Right ventricle myocardium inferior (tissue), 1 donor: Measurements from ENCODE around the gene TEX14. TPM values are rescaled to one million over a fixed set of nuclear protein-coding genes. Genes with fewer than 3 reads are reported as not detected.
"Not testable (repeated sequence)": the region's sequence is repeated elsewhere in the genome, so short reads cannot be mapped to it uniquely, and the experiment has no call there.

Experiments used
- ATAC-seq: fragments of 200-7000 bp; cut with Tn5 transposase; one replicate; pipeline ENCODE4 v1.9.1; 2020; ENCODE audit warnings: mild to moderate bottlenecking, moderate library complexity
- DNase-seq: peaks from one replicate; pipeline ENCODE4 v3.0.0; 2021; ENCODE audit errors: missing footprints
- intact Hi-C: fragments of 100-400 bp; cut with DNase I; formaldehyde crosslinking; loops from one replicate; pipeline ENCODE4 v1.11.0; 2022
- total RNA-seq: library from RNA; stranded (reverse); fragmentation: NEBNext Ultra II Directional; extraction: Animal tissue kit (Norgen Biotek cat#: 25700); gene quantifications from one replicate; pipeline ENCODE4 v1.2.1, GENCODE V29; 2021
- donor health status: DM: no; HTN: yes; CAD: no; lungs with severe emphysema.

Gene TEX14
- total RNA-seq, 1 donor from 2014 or later = 0.30 TPM

- ATAC-seq (peak; percentile 99), DNase-seq (peak; percentile 94)
- intact Hi-C loops = loop anchor here (1.0 kb wide), 1 partner anchor 174 kb away; no protein-coding TSS in a partner anchor
Observed at GRCh38 chr17:58692239-58693055, 602 bp upstream of the TEX14 start, which contains the start of gene RAD51C. Gene RAD51C (plus strand): TSS chr17:58692602. CDS start chr17:58692644, 42 bp downstream.

- DNase-seq, ATAC-seq, intact Hi-C loops: not testable (repeated sequence)
Observed at GRCh38 chr17:58690033-58690432, 1.8 kb downstream of the TEX14 start.

DNA sequence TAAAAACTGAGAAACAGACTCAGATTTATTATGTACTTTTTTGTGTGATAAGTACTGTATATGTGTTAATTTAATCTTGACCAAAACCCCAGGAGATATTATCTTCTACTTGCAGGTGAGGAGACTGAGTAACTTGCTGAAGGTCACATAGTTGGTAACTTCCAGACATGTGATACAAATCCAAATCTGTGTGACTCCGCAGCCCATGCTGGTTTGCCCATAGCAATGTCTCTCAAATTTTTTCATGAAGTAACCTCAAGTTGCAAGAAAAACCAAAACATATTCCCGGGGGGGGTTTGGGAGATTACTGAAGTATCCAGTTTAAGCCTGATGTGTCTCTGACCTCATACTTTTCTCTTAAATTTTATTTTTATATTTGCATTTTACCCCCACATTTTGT lies 3.3 kb downstream of the TEX14 start:
- no peak for DNase-seq
- ATAC-seq = no peak
- intact Hi-C loops = no loop called here

- DNase-seq = no peak
- intact Hi-C loops = no loop called here
- no peak for ATAC-seq
Observed at GRCh38 chr17:58686980-58687379, 4.9 kb downstream of the TEX14 start.

- ATAC-seq, intact Hi-C loops, DNase-seq: not testable (repeated sequence)
Observed at GRCh38 chr17:58684462-58684861, 7.4 kb downstream of the TEX14 start.

GRCh38 chr17:58684003-58684402 lies 7.8 kb downstream of the TEX14 start:
- no peak for ATAC-seq
- no peak for DNase-seq
- intact Hi-C loops = no loop called here

DNA sequence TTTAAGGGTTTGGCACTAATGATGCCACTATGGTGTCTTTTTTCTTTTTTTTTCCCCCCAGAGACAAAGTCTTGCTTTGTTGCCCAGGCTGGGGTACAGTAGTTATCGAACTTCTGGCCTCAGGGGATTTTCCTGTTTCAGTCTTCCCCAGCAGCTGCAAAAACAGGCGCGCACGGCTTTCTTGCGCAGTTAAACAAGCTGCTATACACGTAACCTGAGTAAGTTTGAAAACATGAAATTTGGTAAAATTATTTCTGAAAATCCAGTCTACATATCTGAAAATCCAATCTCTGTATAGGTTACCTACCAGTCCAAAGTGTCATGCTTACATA lies 11.8 kb downstream of the TEX14 start:
- DNase-seq = no peak
- intact Hi-C loops = no loop called here
- no peak for ATAC-seq

DNA sequence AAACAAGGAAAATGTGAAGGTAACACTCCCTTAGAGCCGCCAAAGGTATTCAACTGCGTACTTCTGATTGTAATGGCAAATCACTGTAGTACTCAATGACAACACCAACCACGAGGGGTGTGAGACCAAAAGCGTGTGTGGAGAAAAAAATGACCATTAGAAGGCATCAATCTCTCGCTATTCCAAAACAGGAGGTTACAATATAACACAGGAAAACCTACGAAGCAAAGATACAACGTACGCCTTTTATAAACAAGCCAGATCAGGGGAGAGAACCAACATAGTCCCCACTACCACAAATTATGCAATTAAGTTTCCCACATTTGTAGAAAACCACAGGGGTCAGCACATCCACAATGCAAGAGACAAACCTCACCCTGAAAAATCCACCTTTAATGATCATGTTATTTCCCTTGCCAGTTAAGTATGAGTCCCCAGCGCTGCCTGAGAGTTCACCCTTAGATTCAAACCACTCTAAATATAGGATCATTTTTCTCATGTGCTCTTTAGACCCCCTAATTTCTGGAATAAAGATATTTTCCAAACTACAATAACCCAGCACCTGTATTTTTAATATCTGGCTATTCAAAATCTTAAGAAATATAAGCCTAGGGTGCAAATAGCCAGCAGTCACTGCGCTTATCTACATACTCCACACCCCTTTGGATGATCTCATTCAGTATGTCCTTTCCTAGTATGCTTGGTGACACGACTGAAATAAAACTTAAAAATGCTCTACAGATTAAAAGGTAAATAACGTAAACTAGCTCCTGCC lies 12.4 kb downstream of the TEX14 start:
- DNase-seq = no peak
- intact Hi-C loops = no loop called here
- peak; percentile 54 for ATAC-seq

DNA sequence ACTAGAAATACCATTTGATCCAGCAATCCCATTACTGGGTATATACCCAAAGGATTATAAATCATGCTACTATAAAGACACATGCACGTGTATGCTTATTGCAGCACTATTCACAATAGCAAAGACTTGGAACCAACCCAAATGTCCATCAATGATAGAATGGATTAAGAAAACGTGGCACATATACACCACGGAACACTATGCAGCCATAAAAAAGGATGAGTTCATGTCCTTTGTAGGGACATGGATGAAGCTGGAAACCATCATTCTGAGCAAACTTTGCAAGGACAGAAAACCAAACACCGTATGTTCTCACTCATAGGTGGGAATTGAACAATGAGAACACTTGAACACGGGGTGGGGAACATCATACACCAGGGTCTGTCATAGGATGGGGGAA lies 13.6 kb downstream of the TEX14 start:
- ATAC-seq, intact Hi-C loops, DNase-seq: not testable (repeated sequence)

- DNase-seq (no peak), ATAC-seq (no peak)
Observed at GRCh38 chr17:58677194-58677880, 14.5 kb downstream of the TEX14 start.

DNA sequence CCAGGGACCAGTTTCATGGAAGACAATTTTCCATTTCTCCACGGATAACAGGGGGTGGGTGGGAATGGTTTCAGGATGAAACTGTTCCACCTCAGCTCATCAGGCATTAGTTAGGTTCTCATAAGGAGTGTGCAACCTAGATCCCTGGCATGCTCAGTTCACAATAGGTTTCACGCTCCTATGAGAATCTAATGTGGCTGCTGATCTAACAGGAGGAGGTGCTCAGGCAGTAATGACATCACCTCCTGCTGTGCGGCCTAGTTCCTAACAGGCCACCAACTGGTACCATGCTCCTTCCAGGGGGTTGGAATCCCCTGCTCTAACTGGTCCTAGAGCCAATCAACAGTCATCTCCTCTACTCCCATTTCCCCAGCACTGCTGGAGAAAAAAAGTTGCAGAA lies 19.9 kb downstream of the TEX14 start:
- ATAC-seq (no peak), DNase-seq (no peak)
- intact Hi-C loops = no loop called here

More at GRCh38 chr17:58677194-58677880, 14.5 kb downstream of the TEX14 start:
- intact Hi-C loops = no loop called here

- intact Hi-C loops = no loop called here
- ATAC-seq = no peak
- DNase-seq = no peak
Observed at GRCh38 chr17:58669853-58670252, 22.0 kb downstream of the TEX14 start.

DNA sequence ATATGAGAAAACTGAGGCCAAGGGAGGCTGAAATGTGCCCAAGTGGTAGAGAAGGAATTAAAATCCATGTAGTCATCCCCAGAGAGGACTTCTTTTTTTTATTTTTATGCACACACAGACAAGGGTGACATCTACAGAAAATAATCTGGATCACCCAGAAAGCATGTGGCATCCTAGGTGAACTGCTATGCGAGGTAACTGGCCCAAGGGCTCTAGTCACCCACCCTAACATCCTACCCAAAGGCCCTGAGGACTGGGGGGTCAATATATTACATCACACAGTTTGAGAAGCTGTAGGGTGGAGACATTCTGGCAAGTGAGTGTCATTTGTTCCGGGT lies 23.3 kb downstream of the TEX14 start:
- intact Hi-C loops = no loop called here
- DNase-seq (no peak), ATAC-seq (no peak)

- intact Hi-C loops = no loop called here
- ATAC-seq (no peak), DNase-seq (no peak)
Observed at GRCh38 chr17:58667934-58668597, 23.8 kb downstream of the TEX14 start.

DNA sequence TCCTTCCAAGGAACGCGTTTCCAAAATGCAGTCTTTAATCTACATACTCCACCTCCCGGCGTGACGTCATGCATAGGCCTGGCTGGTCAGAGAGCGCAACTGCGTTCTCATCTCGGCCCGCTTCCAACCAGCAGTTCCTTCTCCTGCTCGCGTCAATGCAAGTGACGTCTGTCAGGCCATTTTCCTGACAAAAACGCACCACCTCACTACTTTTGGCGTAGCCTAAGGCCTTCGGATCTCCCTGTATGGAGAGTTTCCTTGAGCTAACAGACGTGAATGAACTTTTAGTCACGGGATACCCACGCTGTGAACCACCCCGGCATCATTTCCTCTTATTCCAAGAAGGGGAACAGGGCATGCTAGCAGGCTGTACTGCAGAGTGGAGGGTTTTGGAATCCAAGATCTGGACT lies 25.0 kb downstream of the TEX14 start:
- ATAC-seq = peak; percentile 50
- intact Hi-C loops = no loop called here
- peak; percentile 93 for DNase-seq

DNA sequence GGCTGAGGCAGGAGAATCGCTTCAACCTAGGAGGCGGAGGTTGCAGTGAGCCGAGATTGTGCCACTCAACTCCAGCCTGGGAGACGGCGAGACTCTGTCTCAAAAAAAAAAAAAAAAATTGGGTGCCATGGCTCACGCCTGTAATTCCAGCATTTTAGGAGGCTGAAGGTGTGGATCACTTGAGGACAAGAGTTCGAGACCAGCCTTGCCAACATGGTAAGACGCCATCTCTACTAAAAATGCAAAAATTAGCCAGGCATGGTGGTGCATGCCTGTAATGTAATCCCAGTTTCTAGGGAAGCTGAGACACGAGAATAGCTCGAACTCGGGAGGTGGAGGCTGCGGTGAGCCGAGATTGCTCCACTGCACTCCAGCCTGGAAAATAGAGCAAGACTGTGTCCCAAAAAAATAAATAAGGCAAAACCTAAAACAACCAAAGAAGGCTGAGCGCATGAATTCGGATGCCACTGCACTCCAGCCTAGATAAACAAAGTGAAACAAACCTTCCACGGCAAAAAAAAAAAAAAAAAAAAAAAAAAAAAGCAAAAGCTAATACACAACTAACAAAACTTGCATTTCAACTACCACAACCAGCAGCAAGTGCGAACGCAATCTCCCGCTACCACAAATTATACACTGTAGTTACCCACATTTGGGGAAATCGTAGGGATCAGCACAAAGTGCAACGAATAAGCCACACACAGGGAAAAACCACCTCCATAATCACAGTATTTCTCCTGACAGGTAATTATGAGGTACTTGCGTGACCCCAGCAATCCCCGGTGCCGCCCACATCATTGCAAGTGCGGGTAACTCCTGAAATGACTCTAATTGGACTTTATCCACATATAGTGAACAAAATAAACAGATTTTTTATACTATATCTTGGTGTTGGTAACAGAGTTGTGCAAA lies 25.6 kb downstream of the TEX14 start:
- DNase-seq (no peak), ATAC-seq (no peak)
- intact Hi-C loops = no loop called here

- intact Hi-C loops = no loop called here
- DNase-seq (no peak), ATAC-seq (no peak)
Observed at GRCh38 chr17:58664302-58664701, 27.5 kb downstream of the TEX14 start.

GRCh38 chr17:58661499-58661898 lies 30.3 kb downstream of the TEX14 start:
- no peak for ATAC-seq
- intact Hi-C loops = no loop called here
- DNase-seq = no peak
